ENCODE results near the gene FBN1. TPM values are rescaled to one million over a fixed set of nuclear protein-coding genes. Genes with fewer than 3 reads are reported as not detected.

The FBN1 gene
- total RNA-seq, 4 donors from 2014 or later: 3.9 to 87.0 (median 23.4) TPM

DNA sequence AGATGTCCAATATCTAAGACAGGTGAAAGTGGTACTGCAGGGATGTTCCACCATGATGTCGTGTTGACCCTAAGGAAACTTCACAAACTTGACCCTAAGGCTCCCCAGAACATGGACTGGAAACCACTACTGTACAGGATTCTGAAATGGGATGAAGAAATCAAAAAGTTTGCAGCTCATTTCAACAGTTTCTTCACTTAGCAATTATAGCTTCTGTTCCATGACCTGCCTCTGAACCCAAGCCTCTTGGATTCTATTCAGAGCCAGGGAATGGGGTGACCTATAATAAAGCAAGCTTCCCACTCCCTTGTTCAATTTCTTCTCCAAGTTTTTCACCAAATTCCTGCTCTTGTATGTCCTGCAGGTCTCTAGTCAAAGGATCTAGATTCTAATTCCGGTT, 273.5 kb downstream of the FBN1 start:
- no peak for DNase-seq
- Histone ChIP-seq H3K27ac (no peak overlapping the region), H3K4me1 (peaks cover 0 to 16% (median 0%) of the 10 kb centered on the region in 3 donors), H3K4me3 (no peak overlapping the region), H3K9me3 (no peaks in the 10 kb centered on the region), H3K27me3 (no peaks in the 10 kb centered on the region), H3K36me3 (no peaks in the 10 kb centered on the region)
- intact Hi-C loops (cut with DNase I): no loop called here
- TF ChIP-seq, protein P1, sequence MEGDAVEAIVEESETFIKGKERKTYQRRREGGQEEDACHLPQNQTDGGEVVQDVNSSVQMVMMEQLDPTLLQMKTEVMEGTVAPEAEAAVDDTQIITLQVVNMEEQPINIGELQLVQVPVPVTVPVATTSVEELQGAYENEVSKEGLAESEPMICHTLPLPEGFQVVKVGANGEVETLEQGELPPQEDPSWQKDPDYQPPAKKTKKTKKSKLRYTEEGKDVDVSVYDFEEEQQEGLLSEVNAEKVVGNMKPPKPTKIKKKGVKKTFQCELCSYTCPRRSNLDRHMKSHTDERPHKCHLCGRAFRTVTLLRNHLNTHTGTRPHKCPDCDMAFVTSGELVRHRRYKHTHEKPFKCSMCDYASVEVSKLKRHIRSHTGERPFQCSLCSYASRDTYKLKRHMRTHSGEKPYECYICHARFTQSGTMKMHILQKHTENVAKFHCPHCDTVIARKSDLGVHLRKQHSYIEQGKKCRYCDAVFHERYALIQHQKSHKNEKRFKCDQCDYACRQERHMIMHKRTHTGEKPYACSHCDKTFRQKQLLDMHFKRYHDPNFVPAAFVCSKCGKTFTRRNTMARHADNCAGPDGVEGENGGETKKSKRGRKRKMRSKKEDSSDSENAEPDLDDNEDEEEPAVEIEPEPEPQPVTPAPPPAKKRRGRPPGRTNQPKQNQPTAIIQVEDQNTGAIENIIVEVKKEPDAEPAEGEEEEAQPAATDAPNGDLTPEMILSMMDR (IDR thresholded peaks at IDR 0.05): no peak
- no peak for TF ChIP-seq POLR2A (IDR thresholded peaks at IDR 0.05)
- WGBS, 2 donors: 85 to 90% methylated on average over 2 of the region's 2 CpGs

DNA sequence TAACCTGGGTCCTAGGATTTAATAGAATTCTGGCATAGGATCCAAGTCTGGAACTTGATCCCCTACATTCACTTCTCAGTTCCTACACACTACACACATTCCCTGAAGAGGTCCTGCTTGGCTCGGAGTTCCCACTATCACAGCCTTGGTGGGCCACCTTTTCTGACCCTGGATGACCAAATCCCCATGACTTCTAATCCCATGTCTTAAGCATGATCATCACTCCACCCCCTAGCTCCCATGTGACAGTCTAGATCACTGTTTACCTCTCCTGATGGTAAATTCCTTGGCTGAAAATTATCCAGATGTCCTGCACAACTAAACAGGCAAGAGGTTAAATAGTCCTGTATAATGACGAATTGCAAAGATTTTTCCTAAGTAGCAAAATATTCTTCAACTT, 274.0 kb downstream of the FBN1 start:
- intact Hi-C loops (cut with DNase I): no loop called here
- TF ChIP-seq POLR2A (IDR thresholded peaks at IDR 0.05): no peak
- TF ChIP-seq, protein P1 (IDR thresholded peaks at IDR 0.05): no peak
- Histone ChIP-seq H3K36me3 (no peaks in the 10 kb centered on the region), H3K27ac (no peak overlapping the region), H3K9me3 (no peaks in the 10 kb centered on the region), H3K4me1 (peaks cover 0 to 16% (median 0%) of the 10 kb centered on the region in 3 donors), H3K27me3 (no peaks in the 10 kb centered on the region), H3K4me3 (no peak overlapping the region)
- 39 to 50% methylated on average over 2 of the region's 2 CpGs for WGBS, 2 donors
- no peak for DNase-seq

DNA sequence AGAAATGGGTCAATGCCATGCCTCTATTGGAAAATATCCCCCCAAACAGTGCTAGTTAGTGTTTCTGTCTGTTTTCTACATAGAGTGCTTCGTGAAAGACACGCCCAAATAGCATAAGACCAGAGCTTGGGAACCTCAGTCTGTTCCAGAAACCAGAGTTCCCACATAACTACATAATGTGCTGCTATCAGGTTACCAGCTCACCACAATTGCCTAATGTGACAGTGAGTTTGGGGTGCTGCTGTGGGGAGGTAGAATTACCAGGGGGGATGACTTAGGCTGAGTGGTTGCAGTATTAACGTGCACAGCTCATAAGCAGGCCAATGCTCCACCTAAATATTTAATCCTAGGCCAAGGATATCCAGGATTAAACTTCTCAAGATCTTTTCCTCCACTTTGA, 275.0 kb downstream of the FBN1 start:
- H3K36me3 ChIP-seq: no peaks in the 10 kb centered on the region
- H3K4me1 ChIP-seq: peaks cover 0 to 16% (median 0%) of the 10 kb centered on the region in 3 donors
- no peak overlapping the region for H3K4me3 ChIP-seq
- DNase-seq: no peak
- H3K27me3 ChIP-seq: no peaks in the 10 kb centered on the region
- H3K9me3 ChIP-seq: no peaks in the 10 kb centered on the region
- WGBS, 2 donors: 71 to 89% methylated on average over 3 of the region's 3 CpGs
- intact Hi-C loops (cut with DNase I): no loop called here
- TF ChIP-seq, protein P1 (IDR thresholded peaks at IDR 0.05): no peak
- TF ChIP-seq POLR2A (IDR thresholded peaks at IDR 0.05): no peak
- no peak overlapping the region for H3K27ac ChIP-seq

DNA sequence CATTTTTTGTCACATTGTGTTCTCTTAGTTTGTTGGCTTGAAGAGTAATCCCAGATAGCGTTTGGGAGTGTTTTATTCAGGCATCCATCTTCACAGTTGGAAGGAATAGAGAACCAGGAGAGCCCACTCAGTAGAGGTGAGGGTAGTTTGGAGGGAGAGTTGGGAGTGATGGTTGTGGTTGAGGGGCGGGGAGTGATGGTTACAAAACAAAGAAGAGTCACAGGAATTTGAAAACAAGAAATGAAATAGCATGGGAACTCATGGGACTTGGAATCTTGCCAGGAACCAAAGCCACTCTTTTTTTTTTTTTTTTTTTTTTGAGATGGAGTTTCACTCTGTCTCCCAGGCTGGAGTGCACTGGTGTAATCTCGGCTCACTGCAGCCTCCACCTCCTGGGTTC, 278.0 kb downstream of the FBN1 start:
- whole genome bisulfite sequencing, 2 donors: 66 to 72% methylated on average over 3 of the region's 3 CpGs
- Histone ChIP-seq H3K27me3 (no peaks in the 10 kb centered on the region), H3K4me3 (no peak overlapping the region), H3K9me3 (no peaks in the 10 kb centered on the region), H3K27ac (no peak overlapping the region), H3K36me3 (no peaks in the 10 kb centered on the region), H3K4me1 (peaks cover 0 to 5% (median 0%) of the 10 kb centered on the region in 3 donors)
- TF ChIP-seq POLR2A (IDR thresholded peaks at IDR 0.05): no peak
- TF ChIP-seq, protein P1 (IDR thresholded peaks at IDR 0.05): no peak
- intact Hi-C loops (cut with DNase I): loop anchor here (10.0 kb wide), 1 partner anchor 267 kb away; no protein-coding TSS in a partner anchor
- DNase-seq: no peak

DNA sequence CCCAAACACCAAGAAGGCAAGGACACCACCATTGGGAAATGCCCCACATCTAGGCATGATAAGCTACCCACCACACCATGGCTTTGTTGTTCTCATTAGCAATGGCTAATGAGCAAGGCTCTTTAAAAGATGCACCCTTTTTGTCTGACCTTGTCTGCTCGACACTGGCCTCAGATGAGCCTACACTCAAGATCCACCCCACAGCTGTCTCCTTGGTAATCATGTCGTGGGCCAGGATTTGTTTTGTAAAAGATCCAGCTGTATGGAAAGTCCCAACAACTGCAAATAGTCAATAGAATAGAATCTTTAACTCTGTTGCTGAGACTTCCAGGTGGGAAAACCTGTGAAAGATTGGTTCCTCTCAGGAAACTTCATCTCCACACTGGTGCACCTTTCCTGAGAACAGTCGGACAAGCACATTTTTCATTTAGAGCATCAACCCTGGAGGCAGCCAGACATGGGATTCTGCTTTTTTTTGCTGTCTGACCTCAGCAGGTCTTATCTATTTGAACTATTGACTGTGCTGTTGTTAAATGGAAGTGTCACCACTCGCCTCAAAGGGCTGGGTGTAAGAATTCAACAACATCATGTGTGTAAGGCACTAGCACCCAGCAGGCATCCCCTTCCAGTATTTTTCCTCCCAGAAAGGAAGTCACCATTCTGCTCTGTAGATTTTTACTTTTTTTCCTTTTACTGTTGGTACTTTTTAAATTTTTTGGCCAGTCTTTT, 278.8 kb downstream of the FBN1 start:
- no peak for TF ChIP-seq POLR2A (IDR thresholded peaks at IDR 0.05)
- TF ChIP-seq, protein P1 (IDR thresholded peaks at IDR 0.05): no peak
- Histone ChIP-seq H3K27ac (no peak overlapping the region), H3K4me1 (peaks cover 0 to 5% (median 0%) of the 10 kb centered on the region in 3 donors), H3K4me3 (no peak overlapping the region), H3K27me3 (no peaks in the 10 kb centered on the region), H3K9me3 (no peaks in the 10 kb centered on the region), H3K36me3 (no peaks in the 10 kb centered on the region)
- intact Hi-C loops (cut with DNase I): loop anchor here (10.0 kb wide), 1 partner anchor 268 kb away; no protein-coding TSS in a partner anchor
- DNase-seq: no peak
- WGBS, 2 donors: 54 to 65% methylated on average over 3 to 4 of the region's 4 CpGs

All from esophagus squamous epithelium (tissue), 5 donors.